Activated gamma-delta T cell treated with Interleukin-2 at 50 U/mL for 16 hours (primary cell): Measurements from ENCODE around the gene NUDT14.

Experiments
- DNase-seq: peaks from one replicate; pipeline ENCODE4 v3.0.0-alpha.2; 2020

NUDT14 gene

DNA sequence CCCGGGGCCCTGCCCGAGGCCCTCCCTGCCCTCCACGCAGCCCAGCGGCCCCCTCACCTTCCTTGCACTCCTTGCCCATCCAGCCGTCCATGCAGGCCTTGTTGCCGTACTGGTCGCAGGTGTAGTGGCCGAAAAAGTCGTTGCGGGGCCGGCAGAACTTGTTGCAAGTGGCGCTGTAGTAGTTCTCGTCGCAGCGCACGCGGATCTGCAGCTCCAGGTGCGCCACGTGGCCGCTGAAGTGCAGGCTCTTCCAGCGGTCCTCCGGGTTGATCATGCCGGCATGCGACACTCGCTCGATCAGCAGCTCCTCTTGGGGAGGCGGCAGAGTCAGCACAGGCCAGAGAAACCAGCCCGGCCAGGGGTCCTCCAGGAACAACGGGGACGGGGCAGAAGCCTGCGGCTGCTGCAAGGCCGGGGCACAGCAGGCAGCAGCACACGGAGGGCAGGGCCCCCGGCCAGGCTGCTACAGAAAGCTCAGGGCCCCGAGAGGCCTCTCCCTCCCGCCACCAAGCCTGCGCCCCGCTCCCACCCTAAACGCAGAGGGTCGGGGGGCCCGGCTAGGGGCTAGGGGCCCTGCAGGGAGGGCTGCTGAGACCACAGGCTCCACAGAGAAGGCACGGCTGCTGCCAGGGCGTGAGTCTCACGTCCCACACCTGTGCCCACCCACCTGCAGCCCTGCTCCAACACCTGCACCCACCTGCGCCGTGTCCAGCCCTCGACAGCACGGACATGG is 25.3 kb downstream of the NUDT14 start:
- no peak for DNase-seq

DNA sequence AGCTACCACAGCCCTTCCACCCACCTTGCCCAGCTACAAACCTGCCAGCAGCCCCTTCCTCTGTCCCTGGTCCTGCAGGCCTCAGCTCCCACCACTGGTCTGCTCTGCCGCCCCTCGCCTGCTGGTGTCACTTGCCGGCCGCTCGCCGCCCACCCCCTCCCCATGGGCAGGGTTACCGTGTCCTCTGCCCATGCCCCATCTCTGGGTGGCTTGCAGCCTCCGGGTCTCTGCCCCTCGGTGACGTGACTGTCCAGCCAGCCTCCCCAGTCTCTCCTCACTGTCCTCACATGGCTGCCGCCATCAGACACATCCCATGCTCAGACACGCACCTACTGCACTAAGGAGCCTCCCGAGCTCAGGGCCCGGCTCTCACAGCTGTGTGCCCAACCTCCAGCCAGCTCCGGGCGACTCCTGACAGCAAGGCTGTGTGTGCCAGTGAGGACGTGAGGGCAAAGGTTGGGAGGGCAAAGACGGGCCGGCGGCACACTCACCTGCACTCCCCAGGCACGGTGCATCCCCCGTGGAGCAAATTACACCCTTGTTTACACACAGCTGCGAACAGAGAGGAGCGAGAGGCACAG is 26.0 kb downstream of the NUDT14 start:
- DNase-seq = no peak

DNA sequence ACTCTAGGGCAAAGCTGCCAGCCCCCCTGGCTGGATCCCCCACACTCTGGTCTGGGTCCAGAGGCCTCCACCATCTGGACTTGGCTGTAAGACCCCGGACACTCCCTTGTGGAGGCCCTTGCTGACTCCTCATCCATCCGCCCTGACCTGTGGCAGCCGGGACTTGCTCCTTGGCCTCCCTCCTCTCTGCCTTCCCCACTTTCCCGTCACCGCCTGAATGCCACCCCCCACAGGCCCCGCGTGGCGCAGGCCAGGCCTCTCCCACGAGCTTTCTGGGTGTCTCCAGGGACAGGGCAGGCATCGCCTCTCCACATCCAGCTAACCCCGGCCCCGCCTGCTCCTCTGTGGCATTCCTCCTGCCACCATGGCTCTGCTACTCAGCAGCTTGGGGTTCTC is 26.6 kb downstream of the NUDT14 start:
- no peak for DNase-seq

DNA sequence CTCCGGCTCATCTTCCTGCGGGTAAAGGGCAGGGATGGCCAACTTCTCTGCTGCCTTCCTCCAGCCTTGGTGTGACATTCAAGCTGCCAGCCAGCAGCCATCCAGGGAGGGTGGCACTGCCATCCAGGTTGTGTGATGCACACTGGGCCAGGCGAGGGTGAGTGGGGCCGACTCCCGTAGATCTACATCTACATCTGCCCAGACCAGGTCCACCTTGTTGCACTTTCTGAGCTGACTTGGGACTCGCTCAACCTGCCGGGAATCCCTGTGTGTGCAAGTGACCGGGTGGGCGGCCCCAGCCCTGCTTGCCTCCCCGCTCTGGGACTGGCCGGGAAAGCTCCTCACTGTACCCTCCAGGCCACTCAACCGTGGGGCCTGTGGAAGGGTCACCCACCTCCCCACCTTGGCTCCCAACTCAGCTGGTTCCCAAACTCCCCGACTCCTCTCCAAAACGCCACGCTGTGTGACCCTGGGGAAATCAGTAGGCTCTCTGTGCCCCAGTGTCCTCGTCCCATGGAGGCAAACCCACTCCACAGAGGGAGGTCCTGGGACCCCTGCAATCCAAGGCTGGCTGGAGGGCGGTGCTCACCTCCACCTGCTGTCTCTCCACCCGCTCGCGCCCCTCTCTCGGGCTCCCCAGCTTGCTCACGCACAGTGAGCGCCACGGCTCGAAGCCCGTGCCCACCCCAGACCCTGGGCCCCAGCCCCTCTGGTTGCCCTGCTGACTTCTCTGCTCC is 27.2 kb downstream of the NUDT14 start:
- no peak for DNase-seq

DNA sequence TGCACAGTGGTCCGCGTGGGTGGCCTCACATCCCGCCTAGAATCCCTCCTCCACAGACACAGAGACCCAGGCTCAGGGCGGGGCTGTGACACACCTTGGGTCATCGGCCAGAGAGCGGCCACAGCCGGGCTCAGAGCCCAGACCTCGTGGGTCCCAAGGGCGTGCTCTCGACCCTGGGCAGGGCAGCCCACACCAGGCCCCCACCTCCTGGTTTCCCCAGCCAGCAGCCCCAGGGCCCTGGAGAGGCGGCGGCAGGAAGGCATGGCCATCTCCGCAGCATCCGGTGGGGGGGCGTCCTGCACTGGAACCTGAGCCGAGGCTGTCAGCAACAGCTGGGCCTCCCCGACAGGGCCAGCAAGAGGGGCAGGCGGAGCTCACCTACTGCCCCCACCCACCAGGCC is 27.8 kb downstream of the NUDT14 start:
- DNase-seq = no peak

DNA sequence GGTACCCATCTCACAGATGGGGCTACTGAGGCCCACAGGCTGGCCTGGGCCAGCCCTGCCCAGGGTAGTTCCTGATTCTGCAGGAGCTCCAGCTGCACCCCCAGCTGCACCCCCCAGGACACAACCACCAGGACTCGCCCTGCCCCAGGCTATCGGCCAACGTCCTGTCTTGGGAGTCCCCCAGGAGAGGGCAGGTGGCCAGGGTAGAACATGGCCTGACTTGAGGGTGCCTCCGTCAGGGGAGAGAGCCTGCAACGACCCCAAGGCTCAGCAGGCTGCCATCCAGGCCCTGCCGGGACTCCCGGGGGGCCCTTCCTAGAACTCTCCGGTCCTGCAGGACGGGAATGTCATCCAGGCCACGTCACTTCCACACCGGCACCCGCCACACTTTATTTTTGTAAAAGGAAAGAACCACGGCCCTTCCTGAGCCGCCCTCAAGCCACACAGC is 28.3 kb downstream of the NUDT14 start:
- no peak for DNase-seq

DNA sequence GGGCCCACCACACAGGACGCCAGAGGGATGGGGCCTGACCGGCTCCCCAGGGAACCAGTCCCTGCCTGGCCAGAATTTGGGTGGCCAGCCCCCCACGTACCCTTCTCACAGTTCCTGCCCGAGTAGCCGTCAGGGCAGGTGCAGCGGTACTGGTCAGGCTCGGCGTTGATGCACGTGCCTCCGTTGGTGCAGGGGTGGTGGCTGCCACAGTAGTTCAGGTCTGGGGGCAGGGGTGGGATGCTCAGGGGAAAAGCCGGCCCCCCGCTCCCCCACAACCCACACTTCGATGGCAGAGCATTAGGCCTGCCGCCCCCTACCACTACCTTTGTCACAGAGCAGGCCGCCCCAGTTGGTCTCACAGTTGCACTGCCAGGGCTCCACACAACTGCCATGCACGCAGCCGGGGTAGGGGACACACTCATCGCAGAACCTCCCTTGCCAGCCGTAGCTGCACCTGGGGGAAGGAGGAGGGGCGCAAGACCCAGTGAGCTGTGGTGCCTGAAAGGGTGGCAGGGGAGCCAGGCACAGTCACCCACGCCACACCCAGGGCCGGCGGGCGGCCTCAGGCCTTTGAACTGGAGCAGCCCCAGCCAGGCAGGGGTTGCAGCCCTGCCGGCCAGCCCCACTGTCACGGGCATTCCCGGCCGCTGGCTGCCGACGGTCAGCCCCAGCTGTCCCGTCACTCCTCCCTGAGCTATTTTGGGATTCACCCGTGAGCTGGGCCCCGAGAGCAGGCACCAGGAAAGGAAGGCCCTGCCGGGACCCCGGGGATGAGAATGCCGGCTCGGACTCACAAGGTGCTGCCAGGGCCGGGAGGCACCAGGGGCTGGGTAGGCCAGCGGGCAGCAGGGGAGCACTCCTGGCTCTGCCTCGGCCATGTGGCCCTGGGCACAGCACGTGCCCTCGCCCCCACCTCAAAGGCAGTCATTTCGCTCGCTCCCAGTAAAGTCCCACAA is 29.0 kb downstream of the NUDT14 start:
- DNase-seq = no peak

DNA sequence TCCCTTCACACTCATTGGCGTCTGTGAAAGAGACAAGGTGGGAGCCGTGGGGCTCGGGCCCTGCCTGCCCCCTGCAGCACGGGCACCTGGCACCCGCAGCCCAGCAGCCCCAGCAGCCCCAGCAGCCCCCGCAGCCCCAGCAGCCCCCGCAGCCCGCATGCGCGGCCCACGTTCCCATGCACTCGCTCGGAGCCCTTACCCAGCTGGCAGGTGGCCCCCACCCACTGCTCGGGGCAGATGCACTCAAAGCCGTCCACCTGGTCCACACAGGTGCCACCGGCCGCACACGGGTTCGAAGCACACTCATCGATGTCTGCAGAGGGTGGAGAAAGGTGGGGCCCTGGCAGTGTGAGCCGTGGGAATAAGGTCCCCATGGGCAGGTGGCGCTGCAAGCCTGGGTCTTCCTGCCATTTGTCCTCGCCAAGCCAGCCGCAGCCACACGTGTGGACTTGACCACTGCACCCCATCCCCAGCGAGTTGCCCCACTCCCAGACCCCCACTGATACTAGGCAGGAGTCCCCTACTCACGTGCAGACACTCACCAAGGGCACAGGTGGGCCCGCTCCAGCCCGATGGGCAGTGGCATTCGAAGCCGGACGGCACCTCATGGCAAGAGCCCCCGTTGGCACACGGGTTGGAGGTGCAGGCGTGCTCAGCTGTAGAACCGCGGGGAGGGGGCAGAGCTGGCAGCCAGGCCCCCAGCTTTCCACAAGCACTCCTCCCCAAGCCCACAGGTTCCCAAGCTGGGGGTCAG is 29.9 kb downstream of the NUDT14 start:
- DNase-seq = no peak

DNA sequence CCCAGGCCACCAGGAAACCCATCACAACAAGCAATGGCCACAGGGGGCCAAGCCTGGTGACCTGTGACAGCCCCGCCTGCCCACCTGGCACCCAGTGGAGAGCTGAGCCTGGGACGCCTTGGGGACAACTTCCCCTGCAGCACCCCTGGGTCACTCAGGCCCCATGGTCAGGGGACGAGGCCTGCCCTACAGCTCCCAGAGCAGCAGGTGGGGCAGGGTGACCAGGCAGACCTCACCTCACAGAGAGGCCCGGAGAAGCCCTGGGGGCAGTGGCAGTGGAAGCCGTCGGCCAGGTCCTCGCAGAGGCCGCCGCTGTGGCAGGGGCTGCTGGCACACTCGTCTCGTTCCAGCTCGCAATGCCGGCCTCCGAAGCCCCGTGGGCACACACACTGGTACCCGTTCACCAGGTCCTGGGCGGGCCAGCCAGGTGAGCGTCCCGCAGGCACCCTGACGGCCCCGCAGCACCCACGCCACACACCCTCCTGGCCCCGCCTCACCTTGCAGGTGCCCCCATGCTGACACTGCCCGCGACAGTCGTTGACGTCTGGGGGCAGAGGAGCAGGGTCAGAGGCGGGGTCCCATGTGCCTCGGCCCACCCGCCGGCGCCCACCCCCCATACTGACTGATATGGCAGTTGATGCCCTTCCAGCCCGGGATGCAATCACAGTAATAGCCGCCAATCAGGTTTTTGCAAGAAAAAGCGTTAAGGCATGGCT is 30.6 kb downstream of the NUDT14 start:
- DNase-seq = no peak

DNA sequence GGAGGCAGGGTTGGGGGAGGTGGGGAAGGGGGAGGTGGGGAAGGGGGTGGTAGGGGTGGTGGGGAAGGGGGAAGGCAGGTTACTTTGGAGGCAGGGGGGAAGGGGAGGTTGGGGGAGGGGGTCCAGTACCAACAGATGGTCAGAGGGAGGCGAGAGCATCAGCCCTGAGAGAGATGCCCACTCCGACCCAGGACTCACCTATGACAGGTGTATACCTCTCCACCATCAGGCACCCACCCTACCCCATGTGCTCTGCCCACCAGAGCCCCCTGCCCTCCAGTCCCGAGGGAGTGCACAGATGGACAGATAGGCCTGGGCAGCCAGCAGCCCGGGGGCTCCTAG is 31.1 kb downstream of the NUDT14 start:
- DNase-seq = no peak

DNA sequence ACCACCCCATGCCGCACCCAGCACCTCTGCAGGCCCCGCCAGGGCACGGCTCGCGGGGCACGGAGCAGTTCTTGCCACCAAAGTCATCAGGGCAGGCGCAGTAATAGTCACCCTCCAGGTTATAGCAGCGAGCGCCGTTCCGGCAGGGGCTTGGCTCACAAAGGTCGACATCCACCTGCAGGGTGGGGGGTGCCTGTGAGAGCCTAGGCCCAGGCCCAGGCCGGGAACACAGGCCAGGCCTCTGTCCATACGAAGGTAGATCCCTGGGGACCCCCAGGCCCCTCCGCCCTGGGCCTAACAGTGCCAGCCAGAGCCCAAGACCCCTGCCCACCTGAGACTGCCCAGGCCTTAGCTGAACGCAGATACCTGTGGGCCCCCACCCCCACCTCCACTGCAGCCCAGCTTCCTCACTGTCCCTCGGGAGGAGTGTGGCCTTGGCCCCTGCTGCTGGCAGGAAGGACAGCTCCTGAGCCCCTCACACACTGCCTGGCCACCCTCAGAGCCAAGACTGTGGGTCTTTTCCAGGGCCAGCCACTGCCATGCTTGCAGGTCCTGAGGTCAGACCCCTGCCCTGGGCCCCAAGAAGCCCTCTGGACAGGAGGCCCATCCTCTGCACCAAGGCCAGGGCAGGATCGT is 31.8 kb downstream of the NUDT14 start:
- no peak for DNase-seq

DNA sequence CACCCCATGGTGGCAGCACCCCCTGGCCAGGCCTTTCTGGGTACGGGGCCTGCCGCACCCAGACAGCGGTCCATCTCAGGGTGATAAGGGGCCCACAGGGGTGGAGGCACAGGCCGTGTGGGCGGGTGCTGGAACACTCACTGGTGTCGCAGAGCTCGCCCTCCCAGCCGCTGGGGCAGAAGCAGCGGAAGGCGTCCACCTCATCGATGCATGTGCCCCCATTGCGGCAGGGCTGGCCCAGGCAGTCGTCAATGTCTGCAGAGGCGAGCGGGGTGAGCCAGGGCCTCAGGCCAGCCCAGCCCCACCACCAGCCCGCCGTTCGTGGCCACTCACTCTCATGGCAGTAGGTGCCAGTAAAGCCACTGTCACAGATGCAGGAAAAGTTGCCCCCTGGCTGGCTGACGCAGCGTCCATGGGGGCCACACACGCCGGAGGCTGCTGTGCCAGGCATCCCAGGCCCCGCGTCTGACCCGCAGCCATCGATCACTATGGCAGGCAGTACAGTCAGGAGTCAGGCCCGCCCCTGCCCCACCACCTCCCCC is 32.4 kb downstream of the NUDT14 start:
- no peak for DNase-seq

DNA sequence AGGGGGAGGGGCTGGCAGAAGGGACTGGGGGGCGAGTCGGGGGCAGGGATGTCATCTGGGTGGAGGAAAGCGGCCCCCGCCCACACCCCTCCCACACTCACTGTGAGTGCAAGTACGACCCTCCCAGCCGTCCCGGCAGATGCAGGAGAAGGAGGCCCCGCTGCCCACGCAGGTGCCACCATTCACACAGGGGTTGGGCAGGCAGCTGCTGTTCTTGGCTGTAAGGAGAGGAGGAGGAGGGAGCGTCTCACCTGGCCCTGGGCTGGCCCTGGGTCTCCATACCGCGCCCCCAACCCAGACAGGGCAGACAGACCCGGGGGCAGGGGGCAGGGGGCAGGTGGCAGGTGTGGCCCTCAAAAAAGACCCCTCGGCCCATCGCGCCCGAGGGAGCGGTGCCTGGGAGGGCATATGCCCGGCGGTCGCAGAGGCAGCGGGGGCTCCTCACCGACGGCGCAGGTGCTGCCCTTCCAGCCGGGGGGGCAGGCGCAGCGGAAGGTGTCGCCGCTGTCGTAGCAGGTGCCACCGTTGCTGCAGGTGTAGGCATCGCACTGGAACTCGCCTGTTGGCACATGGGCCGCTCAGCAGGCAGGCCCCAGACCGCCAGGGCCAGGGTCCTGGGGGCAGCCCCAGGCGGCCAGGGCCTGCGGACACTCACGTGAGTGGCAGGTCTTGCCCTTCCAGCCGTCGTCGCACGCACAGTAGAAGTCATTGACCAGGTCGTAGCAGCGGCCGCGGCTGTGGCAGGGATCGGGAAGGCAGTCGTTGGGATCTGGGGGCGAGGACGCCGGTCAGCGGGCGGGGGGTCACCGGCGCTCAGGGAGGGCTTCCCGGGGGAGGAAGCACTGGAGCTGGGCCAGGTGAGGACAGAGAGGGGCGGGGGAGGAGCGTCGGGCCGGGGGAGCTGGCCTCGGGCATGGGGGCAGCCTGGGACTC is 33.2 kb downstream of the NUDT14 start:
- DNase-seq = no peak

DNA sequence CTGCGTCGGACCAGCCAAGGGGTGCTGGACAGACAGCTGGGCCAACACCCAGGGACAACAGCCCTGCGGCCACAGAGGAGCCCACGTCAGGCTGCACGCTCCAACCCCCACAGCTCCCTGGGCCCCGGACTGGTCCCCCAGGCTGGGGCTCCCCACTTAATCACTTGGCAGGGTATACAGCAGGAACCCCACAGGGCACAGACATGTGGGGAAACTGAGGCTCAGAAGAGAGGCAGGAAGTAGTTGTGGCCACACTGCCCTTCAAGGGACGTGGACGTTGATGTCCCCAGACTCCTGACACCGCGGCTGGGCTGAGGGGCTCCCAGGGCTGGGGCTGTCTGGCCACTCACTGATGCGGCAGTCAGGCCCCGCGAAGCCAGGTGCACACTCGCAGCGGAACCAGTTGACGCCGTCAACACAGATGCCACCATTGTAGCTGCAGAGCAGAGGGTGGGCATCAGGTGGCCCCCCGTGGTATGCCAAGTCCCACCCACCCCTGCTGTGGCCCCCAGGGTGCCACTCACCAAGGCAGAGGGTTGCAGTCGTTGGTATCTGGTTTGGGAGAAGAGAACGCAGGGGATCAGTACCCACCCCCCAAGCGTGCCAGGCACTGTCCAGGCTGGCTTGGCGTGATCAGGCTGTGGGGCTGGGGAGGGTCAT is 34.0 kb downstream of the NUDT14 start:
- DNase-seq = no peak

DNA sequence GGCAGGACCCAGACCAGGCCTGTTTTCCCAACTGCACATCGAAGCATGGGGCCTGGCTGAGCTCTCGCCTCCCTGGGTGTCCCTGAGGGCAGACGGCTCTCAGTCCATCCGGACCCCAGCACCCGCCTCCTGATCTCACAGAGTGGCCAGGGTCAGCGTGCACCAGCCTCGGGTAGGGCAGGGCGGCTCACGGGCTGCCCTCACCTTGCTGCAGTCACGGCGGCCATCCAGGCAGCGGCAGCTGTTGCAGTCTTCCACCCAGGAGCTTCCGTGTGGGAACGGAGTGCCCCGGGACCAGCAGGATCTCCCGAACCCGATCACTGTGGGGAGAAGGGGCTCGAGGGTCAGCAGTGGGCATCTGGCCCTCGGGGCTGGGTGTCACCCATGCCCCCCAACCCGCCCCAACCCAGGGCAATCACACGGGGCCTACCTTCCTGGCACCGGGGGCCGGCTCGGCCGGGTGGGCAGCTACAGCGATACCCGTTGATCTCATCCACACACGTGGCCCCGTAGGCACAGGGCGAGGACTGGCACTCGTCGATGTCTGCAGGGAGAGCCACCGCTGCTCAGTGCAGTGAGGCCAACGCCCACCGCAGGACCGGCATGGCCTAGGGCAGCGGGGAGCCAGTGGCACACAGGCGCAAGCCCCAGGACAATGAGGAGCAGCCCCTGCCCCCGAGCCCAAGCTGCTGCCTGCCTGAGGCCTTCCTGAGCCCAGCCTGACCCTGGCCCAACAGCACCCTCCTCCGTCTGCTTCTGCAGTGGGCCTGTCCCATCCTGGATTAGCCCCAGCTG is 34.7 kb downstream of the NUDT14 start:
- no peak for DNase-seq

DNA sequence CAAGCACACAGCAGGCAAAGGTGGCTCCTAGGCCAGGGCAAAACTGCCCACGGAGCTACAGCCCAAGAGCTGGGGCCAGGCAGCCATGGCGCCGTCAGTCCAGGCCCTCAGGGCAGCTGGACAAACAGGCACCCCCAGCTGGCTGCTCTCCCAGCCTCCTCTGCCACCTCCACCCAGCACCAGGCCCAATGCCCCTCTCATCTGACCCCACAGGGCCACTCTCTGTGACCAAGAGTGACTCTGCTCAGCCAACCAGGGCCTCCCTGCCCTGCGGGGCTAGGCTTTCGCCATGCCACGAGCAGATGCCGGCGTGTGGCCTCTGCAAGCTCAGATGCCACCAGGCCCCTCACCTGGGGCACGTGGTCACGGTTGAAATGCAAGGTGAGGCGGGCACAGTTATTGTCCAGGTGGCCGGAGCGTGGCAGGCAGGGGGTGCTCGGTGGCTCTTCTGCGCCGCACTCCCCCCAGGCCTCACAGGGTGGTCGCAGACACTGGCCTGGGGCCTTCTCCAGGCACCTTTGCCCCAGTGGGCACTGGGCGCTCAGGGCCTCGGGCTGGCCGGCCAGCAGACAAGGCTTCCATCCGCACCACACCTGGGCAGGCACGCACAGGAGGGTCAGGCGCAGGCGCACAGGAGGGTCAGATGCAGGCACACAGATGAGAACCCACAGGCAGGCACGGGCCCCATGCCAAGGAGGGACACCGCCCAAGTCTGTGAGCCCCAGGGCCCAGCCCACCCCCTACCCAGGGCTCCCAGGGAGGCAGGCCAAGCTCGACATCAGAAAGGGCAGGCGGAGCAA is 35.5 kb downstream of the NUDT14 start:
- no peak for DNase-seq

DNA sequence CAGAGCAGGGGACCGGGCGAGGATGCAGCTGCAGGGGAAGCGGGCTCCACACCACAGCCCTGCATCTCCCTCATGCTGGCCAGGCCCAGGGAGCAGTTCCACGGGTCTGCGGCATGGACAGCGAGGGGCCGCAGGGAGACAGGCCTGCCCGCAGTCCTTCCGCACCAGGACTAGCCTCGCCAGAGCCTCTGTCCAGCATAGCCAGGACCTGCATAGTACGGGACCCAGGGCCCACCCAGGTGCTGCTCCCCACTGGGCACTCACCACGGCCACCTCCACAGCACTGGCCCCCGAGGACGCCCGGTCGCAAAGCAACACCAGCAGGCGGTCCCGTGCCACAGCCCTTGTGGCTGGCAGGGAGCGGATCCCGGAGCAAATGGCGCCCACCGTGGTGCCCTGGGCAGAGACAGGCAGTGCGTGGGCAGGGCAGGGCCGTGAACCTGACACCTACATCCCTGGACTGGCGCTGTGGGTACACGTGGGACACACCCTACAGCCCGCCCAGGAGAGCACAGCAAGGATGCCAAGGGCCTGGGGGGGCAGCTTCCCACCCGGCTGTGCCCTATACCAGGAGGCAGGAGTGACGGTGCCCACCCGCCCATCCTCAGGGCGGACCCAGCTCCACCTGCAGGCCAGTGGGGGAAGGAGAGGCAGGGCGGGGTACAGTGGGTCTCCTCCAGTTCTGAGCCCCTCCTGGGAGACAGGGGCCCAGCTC is 36.3 kb downstream of the NUDT14 start:
- DNase-seq = no peak
